ENCODE results near the gene HOXC10.

GRCh38 chr12:53954694-53955035 lies 30.3 kb upstream of the HOXC10 start, which contains the start of gene HOXC12:
- no peak for TF ChIP-seq CTCF (IDR thresholded peaks at IDR 0.05)
- TF ChIP-seq EZH2 (IDR thresholded peaks at IDR 0.05; ENCODE audit: borderline replicate concordance, insufficient read depth, low read depth, low read length, poor library complexity, severe bottlenecking), result no peak
